HEK293 (cell line): ENCODE measurements around the gene ANKRD13D.

Experiments used
- GLI2 ChIP-seq: fragments of 450-650 bp; formaldehyde crosslinking; IDR thresholded peaks from 2 replicates; pipeline ENCODE4; 2017; ENCODE audit warnings: missing biosample characterization, missing genetic modification characterization, low read depth, borderline replicate concordance
- MEIS1 ChIP-seq: sonication (generic); formaldehyde crosslinking; IDR thresholded peaks from 2 replicates; pipeline ENCODE4 v1.8.1; 2022; ENCODE audit warnings: missing genetic modification reagents, mild to moderate bottlenecking, borderline replicate concordance
- PRDM4 ChIP-seq: fragments of 450-650 bp; formaldehyde crosslinking; IDR thresholded peaks from 2 replicates; pipeline ENCODE4 v1.5.1; 2017; ENCODE audit warnings: missing biosample characterization, missing genetic modification characterization
- PRDM6 ChIP-seq: fragments of 450-650 bp; formaldehyde crosslinking; IDR thresholded peaks from 2 replicates; pipeline ENCODE4 v1.5.1; 2017; ENCODE audit warnings: missing biosample characterization, missing genetic modification characterization
- SP7 ChIP-seq: fragments of 450-650 bp; formaldehyde crosslinking; IDR thresholded peaks from 2 replicates; pipeline ENCODE4 v1.5.1; 2016; ENCODE audit warnings: missing biosample characterization, missing genetic modification characterization
- YY1 ChIP-seq: fragments of 450-650 bp; formaldehyde crosslinking; IDR thresholded peaks from 2 replicates; pipeline ENCODE4 v1.5.1; 2018; ENCODE audit warnings: missing biosample characterization, missing genetic modification characterization
- ZFHX2 ChIP-seq: fragments of 450-650 bp; formaldehyde crosslinking; conservative IDR thresholded peaks from 2 replicates; pipeline ENCODE4 v1.5.1; 2016; ENCODE audit warnings: missing biosample characterization, missing genetic modification characterization
- ZNF16 ChIP-seq: fragments of 450-650 bp; formaldehyde crosslinking; IDR thresholded peaks from 2 replicates; pipeline ENCODE4 v1.5.1; 2016; ENCODE audit warnings: low read depth, missing biosample characterization, missing genetic modification characterization
- ZNF202 ChIP-seq: fragments of 450-650 bp; formaldehyde crosslinking; IDR thresholded peaks from 2 replicates; pipeline ENCODE4 v1.5.1; 2016; ENCODE audit warnings: missing biosample characterization, missing genetic modification characterization, borderline replicate concordance
- ZNF292 ChIP-seq: fragments of 450-650 bp; formaldehyde crosslinking; IDR thresholded peaks from 2 replicates; pipeline ENCODE4 v1.5.1; 2016; ENCODE audit warnings: low read depth, missing biosample characterization, missing genetic modification characterization, borderline replicate concordance
- ZNF37A ChIP-seq: fragments of 450-650 bp; IDR thresholded peaks from 2 replicates; pipeline ENCODE4 v1.5.1; 2018; ENCODE audit warnings: missing biosample characterization, missing genetic modification characterization
- ZNF426 ChIP-seq: fragments of 450-650 bp; formaldehyde crosslinking; IDR thresholded peaks from 2 replicates; pipeline ENCODE4 v1.5.1; 2017; ENCODE audit warnings: missing biosample characterization, missing genetic modification characterization, mild to moderate bottlenecking, inconsistent platforms, moderate library complexity
- ZNF501 ChIP-seq: fragments of 450-650 bp; formaldehyde crosslinking; IDR thresholded peaks from 2 replicates; pipeline ENCODE4 v1.5.1; 2016; ENCODE audit warnings: missing biosample characterization, missing genetic modification characterization
- ZNF510 ChIP-seq: fragments of 450-650 bp; formaldehyde crosslinking; IDR thresholded peaks from 2 replicates; pipeline ENCODE4 v1.5.1; 2018; ENCODE audit warnings: mild to moderate bottlenecking, missing genetic modification characterization, missing biosample characterization; ENCODE audit not compliant: insufficient replicate concordance
- ZNF580 ChIP-seq: fragments of 450-650 bp; formaldehyde crosslinking; IDR thresholded peaks from 2 replicates; pipeline ENCODE4 v1.5.1; 2016; ENCODE audit warnings: missing biosample characterization, missing genetic modification characterization
- ZNF664 ChIP-seq: fragments of 450-650 bp; formaldehyde crosslinking; IDR thresholded peaks from 2 replicates; pipeline ENCODE4 v1.5.1; 2016; ENCODE audit warnings: missing biosample characterization, missing genetic modification characterization
- ZNF76 ChIP-seq: fragments of 450-650 bp; formaldehyde crosslinking; IDR thresholded peaks from 2 replicates; pipeline ENCODE4; 2016; ENCODE audit warnings: low read depth, missing biosample characterization, missing genetic modification characterization, borderline replicate concordance
- ZNF791 ChIP-seq: fragments of 450-650 bp; formaldehyde crosslinking; IDR thresholded peaks from 2 replicates; pipeline ENCODE4 v1.5.1; 2016; ENCODE audit warnings: missing biosample characterization, missing genetic modification characterization
- ZSCAN5A ChIP-seq: fragments of 450-650 bp; formaldehyde crosslinking; IDR thresholded peaks from 2 replicates; pipeline ENCODE4 v1.5.1; 2016; ENCODE audit warnings: missing biosample characterization, missing genetic modification characterization
- TF ChIP-seq, protein P1 (sequence below): fragments of 450-650 bp; formaldehyde crosslinking; IDR thresholded peaks from 2 replicates; pipeline ENCODE4 v1.5.1; 2016; ENCODE audit warnings: missing biosample characterization, missing genetic modification characterization
- TF ChIP-seq, protein P2 (sequence below): fragments of 450-650 bp; formaldehyde crosslinking; IDR thresholded peaks from 2 replicates; pipeline ENCODE4 v1.5.1; 2016; ENCODE audit warnings: missing biosample characterization, missing genetic modification characterization
- TF ChIP-seq, protein P3 (sequence below): fragments of 450-650 bp; formaldehyde crosslinking; IDR thresholded peaks from 2 replicates; pipeline ENCODE4 v1.5.0; 2017; ENCODE audit warnings: missing biosample characterization, missing genetic modification characterization, borderline replicate concordance
- TF ChIP-seq, protein P4 (sequence below): fragments of 450-650 bp; IDR thresholded peaks from 2 replicates; pipeline ENCODE4 v1.5.1; 2018; ENCODE audit warnings: missing biosample characterization, mild to moderate bottlenecking, missing genetic modification characterization

The ANKRD13D gene

DNA sequence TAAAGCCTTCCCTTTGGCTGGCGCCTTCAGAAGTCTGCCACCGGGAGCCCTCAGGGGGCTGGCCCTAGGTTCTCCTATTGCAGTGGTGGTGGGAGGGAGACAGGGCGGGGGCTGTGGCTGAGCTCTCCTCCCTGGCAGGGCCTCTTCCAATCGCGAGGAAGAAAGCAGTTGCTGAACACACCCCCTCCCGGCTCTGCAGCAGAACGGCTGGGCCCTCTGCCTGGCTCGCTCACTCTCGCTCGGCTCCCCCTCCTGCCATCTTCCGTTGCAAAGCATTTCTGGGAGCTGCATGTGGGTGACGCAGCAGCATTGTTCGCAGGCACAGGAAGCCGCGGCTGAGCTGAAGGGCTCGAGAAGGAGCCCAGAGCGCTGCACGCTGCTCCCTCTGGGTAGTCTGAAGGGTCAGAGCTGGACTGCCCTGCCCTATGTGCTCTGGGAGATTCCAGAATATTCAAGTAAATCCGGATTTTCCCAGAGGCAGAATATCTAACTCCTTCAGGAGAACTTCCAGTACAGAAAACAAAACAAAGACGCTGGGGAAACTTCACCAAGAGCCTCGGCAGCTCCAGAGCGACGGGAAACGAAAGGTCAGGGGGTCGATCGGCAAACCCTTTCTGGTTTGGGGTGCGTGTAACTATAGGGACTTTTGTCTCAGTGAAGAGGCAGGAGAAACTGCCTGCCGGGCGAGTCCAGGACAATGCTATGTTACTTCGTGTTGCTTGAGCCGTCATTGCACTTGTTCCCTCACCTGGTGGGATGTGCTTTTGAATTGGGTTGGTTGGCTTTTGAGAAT lies 49.1 kb upstream of the ANKRD13D start (continued):
- TF ChIP-seq, protein P1, sequence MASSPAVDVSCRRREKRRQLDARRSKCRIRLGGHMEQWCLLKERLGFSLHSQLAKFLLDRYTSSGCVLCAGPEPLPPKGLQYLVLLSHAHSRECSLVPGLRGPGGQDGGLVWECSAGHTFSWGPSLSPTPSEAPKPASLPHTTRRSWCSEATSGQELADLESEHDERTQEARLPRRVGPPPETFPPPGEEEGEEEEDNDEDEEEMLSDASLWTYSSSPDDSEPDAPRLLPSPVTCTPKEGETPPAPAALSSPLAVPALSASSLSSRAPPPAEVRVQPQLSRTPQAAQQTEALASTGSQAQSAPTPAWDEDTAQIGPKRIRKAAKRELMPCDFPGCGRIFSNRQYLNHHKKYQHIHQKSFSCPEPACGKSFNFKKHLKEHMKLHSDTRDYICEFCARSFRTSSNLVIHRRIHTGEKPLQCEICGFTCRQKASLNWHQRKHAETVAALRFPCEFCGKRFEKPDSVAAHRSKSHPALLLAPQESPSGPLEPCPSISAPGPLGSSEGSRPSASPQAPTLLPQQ (tag by site-specific recombination): peak; percentile 50; the same call in 1 of the 2 replicates
- TF ChIP-seq PRDM6 (tag by site-specific recombination) (no peak), ZNF426 (tag by site-specific recombination) (no peak), PRDM4 (no peak), ZNF76 (tag by site-specific recombination) (peak; percentile 90), ZNF580 (no peak), ZNF202 (tag by site-specific recombination) (no peak), ZFHX2 (no peak; the same call in 1 of the 2 replicates), ZNF791 (no peak), ZNF510 (no peak), SP7 (tag by site-specific recombination) (0 out of 2 replicates have a peak, but pooled peaks have one; percentile 19), YY1 (tag by site-specific recombination) (peak; percentile 20; the same call in 1 of the 2 replicates), GLI2 (no peak), ZNF501 (tag by site-specific recombination) (no peak), ZSCAN5A (tag by site-specific recombination) (no peak), ZNF292 (tag by site-specific recombination) (no peak), MEIS1 (CRISPR knock-in tag) (no peak), ZNF664 (tag by site-specific recombination) (no peak), ZNF37A (tag by site-specific recombination) (no peak), ZNF16 (tag by site-specific recombination) (no peak)
- TF ChIP-seq, protein P2, sequence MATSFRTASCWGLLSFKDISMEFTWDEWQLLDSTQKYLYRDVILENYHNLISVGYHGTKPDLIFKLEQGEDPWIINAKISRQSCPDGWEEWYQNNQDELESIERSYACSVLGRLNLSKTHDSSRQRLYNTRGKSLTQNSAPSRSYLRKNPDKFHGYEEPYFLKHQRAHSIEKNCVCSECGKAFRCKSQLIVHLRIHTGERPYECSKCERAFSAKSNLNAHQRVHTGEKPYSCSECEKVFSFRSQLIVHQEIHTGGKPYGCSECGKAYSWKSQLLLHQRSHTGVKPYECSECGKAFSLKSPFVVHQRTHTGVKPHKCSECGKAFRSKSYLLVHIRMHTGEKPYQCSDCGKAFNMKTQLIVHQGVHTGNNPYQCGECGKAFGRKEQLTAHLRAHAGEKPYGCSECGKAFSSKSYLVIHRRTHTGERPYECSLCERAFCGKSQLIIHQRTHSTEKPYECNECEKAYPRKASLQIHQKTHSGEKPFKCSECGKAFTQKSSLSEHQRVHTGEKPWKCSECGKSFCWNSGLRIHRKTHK: no peak
- TF ChIP-seq, protein P3, sequence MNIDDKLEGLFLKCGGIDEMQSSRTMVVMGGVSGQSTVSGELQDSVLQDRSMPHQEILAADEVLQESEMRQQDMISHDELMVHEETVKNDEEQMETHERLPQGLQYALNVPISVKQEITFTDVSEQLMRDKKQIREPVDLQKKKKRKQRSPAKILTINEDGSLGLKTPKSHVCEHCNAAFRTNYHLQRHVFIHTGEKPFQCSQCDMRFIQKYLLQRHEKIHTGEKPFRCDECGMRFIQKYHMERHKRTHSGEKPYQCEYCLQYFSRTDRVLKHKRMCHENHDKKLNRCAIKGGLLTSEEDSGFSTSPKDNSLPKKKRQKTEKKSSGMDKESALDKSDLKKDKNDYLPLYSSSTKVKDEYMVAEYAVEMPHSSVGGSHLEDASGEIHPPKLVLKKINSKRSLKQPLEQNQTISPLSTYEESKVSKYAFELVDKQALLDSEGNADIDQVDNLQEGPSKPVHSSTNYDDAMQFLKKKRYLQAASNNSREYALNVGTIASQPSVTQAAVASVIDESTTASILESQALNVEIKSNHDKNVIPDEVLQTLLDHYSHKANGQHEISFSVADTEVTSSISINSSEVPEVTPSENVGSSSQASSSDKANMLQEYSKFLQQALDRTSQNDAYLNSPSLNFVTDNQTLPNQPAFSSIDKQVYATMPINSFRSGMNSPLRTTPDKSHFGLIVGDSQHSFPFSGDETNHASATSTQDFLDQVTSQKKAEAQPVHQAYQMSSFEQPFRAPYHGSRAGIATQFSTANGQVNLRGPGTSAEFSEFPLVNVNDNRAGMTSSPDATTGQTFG: no peak
- TF ChIP-seq, protein P4, sequence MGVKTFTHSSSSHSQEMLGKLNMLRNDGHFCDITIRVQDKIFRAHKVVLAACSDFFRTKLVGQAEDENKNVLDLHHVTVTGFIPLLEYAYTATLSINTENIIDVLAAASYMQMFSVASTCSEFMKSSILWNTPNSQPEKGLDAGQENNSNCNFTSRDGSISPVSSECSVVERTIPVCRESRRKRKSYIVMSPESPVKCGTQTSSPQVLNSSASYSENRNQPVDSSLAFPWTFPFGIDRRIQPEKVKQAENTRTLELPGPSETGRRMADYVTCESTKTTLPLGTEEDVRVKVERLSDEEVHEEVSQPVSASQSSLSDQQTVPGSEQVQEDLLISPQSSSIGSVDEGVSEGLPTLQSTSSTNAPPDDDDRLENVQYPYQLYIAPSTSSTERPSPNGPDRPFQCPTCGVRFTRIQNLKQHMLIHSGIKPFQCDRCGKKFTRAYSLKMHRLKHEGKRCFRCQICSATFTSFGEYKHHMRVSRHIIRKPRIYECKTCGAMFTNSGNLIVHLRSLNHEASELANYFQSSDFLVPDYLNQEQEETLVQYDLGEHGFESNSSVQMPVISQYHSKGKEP: peak; percentile 99
